Activated naive CD8-positive, alpha-beta T cell treated with anti-CD3 and anti-CD28 coated beads, Interleukin-2, amount 50 U/mL, for 24 hours (primary cell): ENCODE data around the gene SSBP2.
"Not testable (repeated sequence)": the region's sequence is repeated elsewhere in the genome, so short reads cannot be mapped to it uniquely, and the experiment has no call there.

Experiments used
- ATAC-seq: fragments of 150-1000 bp; cut with Tn5 transposase; one replicate; pipeline ENCODE4 v1.10.0; 2021
- DNase-seq: peaks from one replicate; pipeline ENCODE4 v3.0.0; 2021
- H3K27ac Mint-ChIP-seq: one replicate; pipeline ENCODE4 v1.8.0; 2021; ENCODE audit warnings: mild to moderate bottlenecking, mixed read lengths
- H3K27me3 Mint-ChIP-seq: one replicate; pipeline ENCODE4 v1.8.0; 2021; ENCODE audit warnings: mixed read lengths
- H3K36me3 Mint-ChIP-seq: one replicate; pipeline ENCODE4 v1.8.0; 2021; ENCODE audit warnings: low read depth, mixed read lengths
- H3K4me1 Mint-ChIP-seq: one replicate; pipeline ENCODE4 v1.8.0; 2021; ENCODE audit warnings: mixed read lengths
- H3K4me3 Mint-ChIP-seq: one replicate; pipeline ENCODE4 v1.8.0; 2021; ENCODE audit warnings: mild to moderate bottlenecking, moderate library complexity, mixed read lengths
- H3K9me3 Mint-ChIP-seq: one replicate; pipeline ENCODE4 v1.8.0; 2021; ENCODE audit warnings: mixed read lengths

SSBP2 gene

GRCh38 chr5:81694726-81695125 is 56.2 kb downstream of the SSBP2 start:
- Mint-ChIP-seq H3K27ac (no peak overlapping the region), H3K4me1 (peaks cover 1% of the 10 kb centered on the region), H3K27me3 (no peaks in the 10 kb centered on the region), H3K9me3 (peaks cover 20% of the 10 kb centered on the region), H3K4me3 (no peak overlapping the region), H3K36me3 (peaks cover 27% of the 10 kb centered on the region)
- no peak for ATAC-seq
- DNase-seq = no peak

- no peak for DNase-seq
- ATAC-seq = no peak
- Mint-ChIP-seq H3K27ac (no peak overlapping the region), H3K9me3 (peaks cover 33% of the 10 kb centered on the region), H3K36me3 (peaks cover 32% of the 10 kb centered on the region), H3K4me1 (peaks cover 2% of the 10 kb centered on the region), H3K27me3 (no peaks in the 10 kb centered on the region), H3K4me3 (no peak overlapping the region)
These were observed 62.7 kb downstream of the SSBP2 start for GRCh38 chr5:81688215-81688614.

- H3K36me3 Mint-ChIP-seq = peaks cover 32% of the 10 kb centered on the region
- peaks cover 33% of the 10 kb centered on the region for H3K9me3 Mint-ChIP-seq
- ATAC-seq (no peak), DNase-seq (no peak)
- no peak overlapping the region for H3K4me3 Mint-ChIP-seq
- H3K27me3 Mint-ChIP-seq = no peaks in the 10 kb centered on the region
- H3K27ac Mint-ChIP-seq = no peak overlapping the region
- H3K4me1 Mint-ChIP-seq = peaks cover 2% of the 10 kb centered on the region
These were observed 63.6 kb downstream of the SSBP2 start for GRCh38 chr5:81687292-81687691.

- no peak overlapping the region for H3K27ac Mint-ChIP-seq
- no peaks in the 10 kb centered on the region for H3K27me3 Mint-ChIP-seq
- H3K4me3 Mint-ChIP-seq = no peak overlapping the region
- DNase-seq = no peak
- peaks cover 15% of the 10 kb centered on the region for H3K36me3 Mint-ChIP-seq
- ATAC-seq = no peak
- H3K9me3 Mint-ChIP-seq = peaks cover 20% of the 10 kb centered on the region
- H3K4me1 Mint-ChIP-seq = peaks cover 2% of the 10 kb centered on the region
These were observed 65.4 kb downstream of the SSBP2 start for GRCh38 chr5:81685471-81685870.

- no peak for ATAC-seq
- Mint-ChIP-seq H3K4me1 (peaks cover 2% of the 10 kb centered on the region), H3K27ac (no peak overlapping the region), H3K27me3 (no peaks in the 10 kb centered on the region), H3K36me3 (peaks cover 12% of the 10 kb centered on the region), H3K9me3 (peaks cover 9% of the 10 kb centered on the region), H3K4me3 (no peak overlapping the region)
- DNase-seq = no peak
These were observed 71.0 kb downstream of the SSBP2 start for GRCh38 chr5:81679885-81680284.

- Mint-ChIP-seq H3K9me3 (peaks cover 9% of the 10 kb centered on the region), H3K27ac (no peak overlapping the region), H3K27me3 (no peaks in the 10 kb centered on the region), H3K4me1 (peaks cover 5% of the 10 kb centered on the region), H3K36me3 (peaks cover 6% of the 10 kb centered on the region), H3K4me3 (no peak overlapping the region)
- DNase-seq (no peak), ATAC-seq (no peak)
These were observed 75.5 kb downstream of the SSBP2 start for GRCh38 chr5:81675420-81675819.

- ATAC-seq (no peak), DNase-seq (no peak)
- Mint-ChIP-seq H3K4me3 (no peak overlapping the region), H3K9me3 (peaks cover 9% of the 10 kb centered on the region), H3K27me3 (no peaks in the 10 kb centered on the region), H3K36me3 (peaks cover 3% of the 10 kb centered on the region), H3K27ac (no peak overlapping the region), H3K4me1 (peaks cover 6% of the 10 kb centered on the region)
These were observed 85.1 kb downstream of the SSBP2 start for GRCh38 chr5:81665795-81666194.

GRCh38 chr5:81660624-81661023 is 90.3 kb downstream of the SSBP2 start:
- not testable (repeated sequence) for H3K4me3 Mint-ChIP-seq

GRCh38 chr5:81657386-81657785 is 93.5 kb downstream of the SSBP2 start:
- ATAC-seq (no peak), DNase-seq (no peak)
- Mint-ChIP-seq H3K4me3 (no peak overlapping the region), H3K27me3 (no peaks in the 10 kb centered on the region), H3K9me3 (peaks cover 14% of the 10 kb centered on the region), H3K27ac (no peak overlapping the region), H3K4me1 (no peaks in the 10 kb centered on the region), H3K36me3 (peaks cover 5% of the 10 kb centered on the region)

More at GRCh38 chr5:81660624-81661023, 90.3 kb downstream of the SSBP2 start:
- H3K4me1 Mint-ChIP-seq, H3K27me3 Mint-ChIP-seq, H3K36me3 Mint-ChIP-seq, ATAC-seq, H3K27ac Mint-ChIP-seq, DNase-seq, H3K9me3 Mint-ChIP-seq: not testable (repeated sequence)

- no peak for ATAC-seq
- no peaks in the 10 kb centered on the region for H3K27me3 Mint-ChIP-seq
These were observed 94.1 kb downstream of the SSBP2 start for GRCh38 chr5:81656783-81657182.

GRCh38 chr5:81650987-81651386 is 99.9 kb downstream of the SSBP2 start:
- H3K4me3 Mint-ChIP-seq = no peak overlapping the region
- H3K36me3 Mint-ChIP-seq = peaks cover 4% of the 10 kb centered on the region
- ATAC-seq = no peak
- H3K27ac Mint-ChIP-seq = no peak overlapping the region
- H3K9me3 Mint-ChIP-seq = peaks cover 6% of the 10 kb centered on the region
- H3K27me3 Mint-ChIP-seq = no peaks in the 10 kb centered on the region
- no peaks in the 10 kb centered on the region for H3K4me1 Mint-ChIP-seq
- DNase-seq = no peak

More at GRCh38 chr5:81656783-81657182, 94.1 kb downstream of the SSBP2 start:
- Mint-ChIP-seq H3K27ac (no peak overlapping the region), H3K4me3 (no peak overlapping the region), H3K4me1 (no peaks in the 10 kb centered on the region), H3K9me3 (peaks cover 13% of the 10 kb centered on the region), H3K36me3 (peaks cover 4% of the 10 kb centered on the region)
- DNase-seq = no peak

GRCh38 chr5:81646469-81646995 is 104.4 kb downstream of the SSBP2 start:
- H3K27me3 Mint-ChIP-seq = no peaks in the 10 kb centered on the region
- H3K27ac Mint-ChIP-seq = no peak overlapping the region
- peaks cover 2% of the 10 kb centered on the region for H3K36me3 Mint-ChIP-seq
- DNase-seq (no peak), ATAC-seq (no peak)
- H3K4me1 Mint-ChIP-seq = no peaks in the 10 kb centered on the region
- H3K4me3 Mint-ChIP-seq = no peak overlapping the region
- H3K9me3 Mint-ChIP-seq = no peaks in the 10 kb centered on the region

GRCh38 chr5:81642210-81642609 is 108.7 kb downstream of the SSBP2 start:
- no peak for ATAC-seq
- H3K27ac Mint-ChIP-seq = no peak overlapping the region
- peaks cover 2% of the 10 kb centered on the region for H3K36me3 Mint-ChIP-seq

GRCh38 chr5:81639556-81639955 is 111.3 kb downstream of the SSBP2 start:
- no peaks in the 10 kb centered on the region for H3K4me1 Mint-ChIP-seq
- no peak overlapping the region for H3K27ac Mint-ChIP-seq
- no peak overlapping the region for H3K4me3 Mint-ChIP-seq
- no peaks in the 10 kb centered on the region for H3K36me3 Mint-ChIP-seq
- ATAC-seq (no peak), DNase-seq (no peak)
- no peaks in the 10 kb centered on the region for H3K27me3 Mint-ChIP-seq
- no peaks in the 10 kb centered on the region for H3K9me3 Mint-ChIP-seq

More at GRCh38 chr5:81642210-81642609, 108.7 kb downstream of the SSBP2 start:
- no peaks in the 10 kb centered on the region for H3K4me1 Mint-ChIP-seq
- no peak for DNase-seq
- H3K4me3 Mint-ChIP-seq = no peak overlapping the region
- H3K9me3 Mint-ChIP-seq = no peaks in the 10 kb centered on the region
- H3K27me3 Mint-ChIP-seq = no peaks in the 10 kb centered on the region

- Mint-ChIP-seq H3K27me3 (no peaks in the 10 kb centered on the region), H3K4me1 (no peaks in the 10 kb centered on the region), H3K36me3 (no peaks in the 10 kb centered on the region), H3K27ac (no peak overlapping the region), H3K9me3 (no peaks in the 10 kb centered on the region), H3K4me3 (no peak overlapping the region)
- ATAC-seq (no peak), DNase-seq (no peak)
These were observed 112.4 kb downstream of the SSBP2 start for GRCh38 chr5:81638471-81638870.

- Mint-ChIP-seq H3K36me3 (peaks cover 6% of the 10 kb centered on the region), H3K4me1 (no peaks in the 10 kb centered on the region), H3K4me3 (no peak overlapping the region), H3K9me3 (peaks cover 4% of the 10 kb centered on the region), H3K27ac (no peak overlapping the region), H3K27me3 (no peaks in the 10 kb centered on the region)
- ATAC-seq (no peak), DNase-seq (no peak)
These were observed 117.0 kb downstream of the SSBP2 start for GRCh38 chr5:81633891-81634290.
